Measurements from ENCODE around the gene CTBP2. TPM values are rescaled to one million over a fixed set of nuclear protein-coding genes. Genes with fewer than 3 reads are reported as not detected.

The CTBP2 gene
- total RNA-seq, 2 donors from 2014 or later = 32.0 to 49.0 TPM

DNA sequence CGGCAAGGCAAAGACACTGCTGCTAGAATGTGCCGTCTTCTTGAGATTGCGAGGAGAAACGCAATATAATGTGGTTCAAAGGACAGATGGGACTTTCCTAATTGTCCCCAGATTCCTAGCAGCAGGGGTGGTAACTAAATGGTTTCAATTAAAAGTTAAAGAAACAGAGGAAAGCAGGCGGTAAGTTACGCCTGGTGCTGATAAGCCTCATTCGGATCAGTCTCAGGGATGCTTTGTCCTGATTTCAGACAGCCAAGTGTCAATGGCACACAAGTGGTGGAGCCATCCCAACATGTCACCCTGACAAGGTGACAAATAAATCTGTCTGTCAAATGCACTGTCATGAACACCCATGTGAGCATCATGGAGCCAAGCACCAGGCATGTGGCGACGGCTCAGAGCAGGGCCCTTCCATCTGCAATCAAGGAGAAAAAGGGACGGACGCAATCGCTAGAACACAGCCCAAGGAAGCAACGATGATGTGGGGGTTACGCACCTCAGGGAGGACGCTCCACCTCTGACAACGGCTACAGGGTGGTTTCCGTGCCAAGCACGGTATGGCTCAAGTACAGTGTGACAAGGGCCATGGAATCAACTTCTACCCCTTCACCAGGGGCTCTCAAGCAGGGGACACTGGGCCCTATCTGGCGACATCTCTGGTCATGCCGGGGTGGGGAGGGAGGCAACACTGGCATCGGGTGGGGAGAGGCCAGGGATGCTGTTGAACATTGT lies 66.2 kb downstream of the CTBP2 start:
- peaks cover 13% of the 10 kb centered on the region for H3K4me1 ChIP-seq

DNA sequence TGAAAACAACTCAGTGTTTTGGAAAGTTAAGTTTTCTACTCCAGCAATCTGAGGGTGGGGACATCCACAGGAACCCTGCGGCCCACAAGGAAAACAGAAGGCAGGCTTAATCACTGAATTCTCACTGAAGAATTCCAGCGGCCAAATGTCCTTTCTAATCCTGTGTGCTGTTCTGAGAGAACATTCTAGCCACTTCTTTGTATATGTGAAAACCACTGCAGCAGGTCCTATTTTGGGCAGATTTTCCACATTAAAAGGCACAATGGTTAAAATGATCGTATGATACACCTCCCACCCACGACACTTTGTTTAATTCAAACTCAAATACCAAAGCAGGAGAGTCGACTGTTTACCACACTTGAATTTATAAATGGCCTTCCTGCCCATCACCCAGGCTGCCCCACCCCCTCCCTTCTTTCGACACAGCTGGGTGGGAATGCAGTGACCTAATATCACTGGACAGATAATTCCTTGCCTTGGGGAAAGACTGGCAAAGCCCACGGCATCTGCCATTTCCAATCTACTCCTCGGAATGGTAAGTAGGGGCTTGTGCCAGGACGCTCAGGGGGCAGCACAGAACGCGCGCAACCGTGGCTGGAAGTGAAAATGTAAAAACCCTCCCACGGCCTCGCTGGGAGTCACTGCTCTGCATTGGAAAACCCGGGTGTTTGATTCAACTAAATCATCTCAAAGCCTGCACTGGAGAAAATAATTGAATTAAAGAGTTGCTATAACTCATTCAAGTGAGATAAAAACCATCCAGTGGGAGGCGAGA lies 67.0 kb downstream of the CTBP2 start:
- intact Hi-C loops (cut with DNase I) = no loop called here
- H3K27ac ChIP-seq = peak overlapping the region in 2 of 4 donors; percentile 18 to 23
- H3K4me3 ChIP-seq = no peak overlapping the region
- 62 to 71% methylated on average over 17 of the region's 17 CpGs for WGBS, 2 donors
- TF ChIP-seq, protein P1, sequence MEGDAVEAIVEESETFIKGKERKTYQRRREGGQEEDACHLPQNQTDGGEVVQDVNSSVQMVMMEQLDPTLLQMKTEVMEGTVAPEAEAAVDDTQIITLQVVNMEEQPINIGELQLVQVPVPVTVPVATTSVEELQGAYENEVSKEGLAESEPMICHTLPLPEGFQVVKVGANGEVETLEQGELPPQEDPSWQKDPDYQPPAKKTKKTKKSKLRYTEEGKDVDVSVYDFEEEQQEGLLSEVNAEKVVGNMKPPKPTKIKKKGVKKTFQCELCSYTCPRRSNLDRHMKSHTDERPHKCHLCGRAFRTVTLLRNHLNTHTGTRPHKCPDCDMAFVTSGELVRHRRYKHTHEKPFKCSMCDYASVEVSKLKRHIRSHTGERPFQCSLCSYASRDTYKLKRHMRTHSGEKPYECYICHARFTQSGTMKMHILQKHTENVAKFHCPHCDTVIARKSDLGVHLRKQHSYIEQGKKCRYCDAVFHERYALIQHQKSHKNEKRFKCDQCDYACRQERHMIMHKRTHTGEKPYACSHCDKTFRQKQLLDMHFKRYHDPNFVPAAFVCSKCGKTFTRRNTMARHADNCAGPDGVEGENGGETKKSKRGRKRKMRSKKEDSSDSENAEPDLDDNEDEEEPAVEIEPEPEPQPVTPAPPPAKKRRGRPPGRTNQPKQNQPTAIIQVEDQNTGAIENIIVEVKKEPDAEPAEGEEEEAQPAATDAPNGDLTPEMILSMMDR (IDR thresholded peaks at IDR 0.05) = no peak
- TF ChIP-seq POLR2A (IDR thresholded peaks at IDR 0.05) = no peak
- H3K27me3 ChIP-seq = no peaks in the 10 kb centered on the region
- peaks cover 13% of the 10 kb centered on the region for H3K4me1 ChIP-seq
- H3K9me3 ChIP-seq = no peaks in the 10 kb centered on the region
- H3K36me3 ChIP-seq (replicated peaks in 1 of 2; ENCODE audit: insufficient read depth in 1 of 2, low read depth in 2 of 2) = no peaks in the 10 kb centered on the region
- ATAC-seq = peak; percentile 31
- DNase-seq = peak in 2 of 4 donors; percentile 34 to 48

More for the DNA sequence above, 66.2 kb downstream of the CTBP2 start:
- intact Hi-C loops (cut with DNase I) = no loop called here
- Histone ChIP-seq H3K9me3 (no peaks in the 10 kb centered on the region), H3K36me3 (replicated peaks in 1 of 2; ENCODE audit: insufficient read depth in 1 of 2, low read depth in 2 of 2) (no peaks in the 10 kb centered on the region), H3K27ac (no peak overlapping the region), H3K4me3 (no peak overlapping the region), H3K27me3 (no peaks in the 10 kb centered on the region)
- TF ChIP-seq POLR2A (IDR thresholded peaks at IDR 0.05) = no peak
- TF ChIP-seq, protein P1 (IDR thresholded peaks at IDR 0.05) = no peak
- 85 to 89% methylated on average over 21 of the region's 21 CpGs for WGBS, 2 donors
- ATAC-seq (no peak), DNase-seq (peak in 1 of 4 donors; percentile 4)

DNA sequence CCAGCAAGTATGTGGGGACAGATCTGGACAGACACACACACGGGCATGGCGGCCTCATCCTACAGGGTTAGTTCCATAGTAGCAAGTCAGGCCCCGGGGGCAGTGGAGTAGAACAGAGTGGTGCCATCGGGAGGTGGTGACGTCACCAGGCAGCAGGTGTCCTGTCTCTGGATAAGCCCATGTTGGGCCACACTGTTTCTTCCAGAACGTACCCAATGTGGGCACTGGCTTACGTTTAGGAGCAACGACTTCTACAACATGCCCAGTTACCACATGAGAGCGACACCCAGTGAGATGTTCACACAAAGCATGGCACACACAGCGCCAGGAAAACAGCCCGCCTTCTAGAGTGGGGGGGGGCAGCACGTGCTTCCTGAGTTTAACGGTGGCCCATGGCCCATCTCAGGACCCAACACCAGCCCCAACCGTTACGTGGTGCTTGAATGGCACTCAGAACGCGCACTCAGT lies 67.8 kb downstream of the CTBP2 start:
- ATAC-seq = no peak
- 89 to 96% methylated on average over 15 to 17 of the region's 17 CpGs for WGBS, 2 donors
- H3K27ac ChIP-seq = peak overlapping the region in 1 of 4 donors; percentile 29
- H3K4me1 ChIP-seq = peaks cover 13% of the 10 kb centered on the region
- H3K27me3 ChIP-seq = no peaks in the 10 kb centered on the region
- H3K36me3 ChIP-seq (replicated peaks in 1 of 2; ENCODE audit: insufficient read depth in 1 of 2, low read depth in 2 of 2) = peaks cover 0 to 2% of the 10 kb centered on the region in 2 donors
- intact Hi-C loops (cut with DNase I) = no loop called here
- DNase-seq = peak in 2 of 4 donors; percentile 9 to 12
- no peak for TF ChIP-seq POLR2A (IDR thresholded peaks at IDR 0.05)
- TF ChIP-seq, protein P1 (IDR thresholded peaks at IDR 0.05) = no peak
- no peaks in the 10 kb centered on the region for H3K9me3 ChIP-seq
- H3K4me3 ChIP-seq = no peak overlapping the region

DNA sequence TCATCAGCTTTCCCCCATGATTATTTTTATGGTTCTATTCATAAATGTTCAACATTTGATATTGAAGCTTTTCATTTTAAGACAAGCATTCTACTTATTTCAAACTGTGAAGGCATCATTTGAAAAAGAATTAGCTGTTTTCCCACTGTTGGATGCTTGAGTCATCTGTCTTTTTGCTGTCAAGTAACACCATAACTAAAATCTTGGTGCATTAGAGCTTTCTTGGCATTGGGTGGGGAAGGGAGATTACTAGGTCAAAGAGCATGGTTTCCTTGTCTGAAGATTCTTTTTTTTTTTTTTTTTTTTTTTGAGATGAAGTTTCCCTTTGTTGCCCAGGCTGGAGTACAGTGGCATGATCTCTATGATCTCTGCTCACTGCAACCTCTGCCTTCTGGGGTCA lies 68.5 kb downstream of the CTBP2 start:
- Histone ChIP-seq H3K27ac (no peak overlapping the region), H3K27me3 (no peaks in the 10 kb centered on the region), H3K36me3 (replicated peaks in 1 of 2; ENCODE audit: insufficient read depth in 1 of 2, low read depth in 2 of 2) (peaks cover 0 to 2% of the 10 kb centered on the region in 2 donors), H3K4me1 (peaks cover 13% of the 10 kb centered on the region), H3K4me3 (no peak overlapping the region), H3K9me3 (no peaks in the 10 kb centered on the region)
- TF ChIP-seq POLR2A (IDR thresholded peaks at IDR 0.05) = no peak
- TF ChIP-seq, protein P1 (IDR thresholded peaks at IDR 0.05) = no peak
- DNase-seq (no peak), ATAC-seq (no peak)
- intact Hi-C loops (cut with DNase I) = no loop called here
